Osteocyte (in vitro differentiated cells): ENCODE data around the gene GNG13. TPM values are rescaled to one million over a fixed set of nuclear protein-coding genes. Genes with fewer than 3 reads are reported as not detected.

ENCODE experiments used
- DNase-seq: peaks from one replicate; pipeline ENCODE4 v3.0.0; 2021; ENCODE audit warnings: mixed read lengths; ENCODE audit not compliant: unreplicated experiment; ENCODE audit errors: extremely low spot score
- H3K27ac Mint-ChIP-seq: one replicate; pipeline ENCODE4 v1.8.0; 2021; ENCODE audit warnings: mild to moderate bottlenecking, mixed read lengths; ENCODE audit not compliant: unreplicated experiment
- H3K27me3 Mint-ChIP-seq: one replicate; pipeline ENCODE4 v1.8.0; 2021; ENCODE audit warnings: mixed read lengths; ENCODE audit not compliant: unreplicated experiment
- H3K36me3 Mint-ChIP-seq: one replicate; pipeline ENCODE4 v1.8.0; 2021; ENCODE audit warnings: mixed read lengths; ENCODE audit not compliant: unreplicated experiment
- H3K4me1 Mint-ChIP-seq: one replicate; pipeline ENCODE4 v1.8.0; 2021; ENCODE audit warnings: mixed read lengths; ENCODE audit not compliant: unreplicated experiment
- H3K4me3 Mint-ChIP-seq: one replicate; pipeline ENCODE4 v1.8.0; 2021; ENCODE audit warnings: mild to moderate bottlenecking, moderate library complexity, mixed read lengths; ENCODE audit not compliant: unreplicated experiment
- H3K9me3 Mint-ChIP-seq: one replicate; pipeline ENCODE4 v1.8.0; 2021; ENCODE audit warnings: mixed read lengths; ENCODE audit not compliant: unreplicated experiment
- microRNA-seq: library from miRNA; unstranded; fragments of <30 nt; microRNA quantifications from one replicate; pipeline ENCODE4 v1.1.0, GENCODE V29; 2020; ENCODE audit not compliant: unreplicated experiment
- total RNA-seq: library from RNA; stranded (reverse); gene quantifications from 2 replicates; pipeline ENCODE4 v1.2.1, GENCODE V29; 2021
- TF ChIP-seq, protein P1 (sequence below): fragments of 200-600 bp; sonication (generic); IDR thresholded peaks from 2 replicates; pipeline ENCODE4 v1.5.0; 2021; ENCODE audit warnings: antibody characterized with exemption, mild to moderate bottlenecking, moderate library complexity

GNG13 gene
- total RNA-seq, 1 donor from 2014 or later, result not detected

DNA sequence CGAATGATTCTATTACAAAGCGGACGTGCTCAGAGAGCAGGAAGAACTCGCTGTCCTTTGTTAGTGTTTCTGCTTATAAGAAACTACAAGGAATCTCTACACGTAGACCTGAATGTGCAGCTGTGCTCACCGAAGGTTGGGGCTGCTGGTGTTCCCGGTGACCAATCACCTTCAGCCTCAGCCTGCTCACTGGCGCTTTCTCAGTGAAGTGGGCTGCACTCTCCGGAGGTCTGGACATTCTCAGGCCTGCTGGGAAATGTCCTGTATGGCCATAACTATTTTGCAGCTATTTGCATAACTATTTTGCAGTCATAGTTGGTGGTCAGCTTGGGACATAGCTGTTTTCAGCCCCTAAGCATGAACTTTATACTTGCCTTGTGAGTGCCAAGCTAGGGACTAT lies 50.0 kb downstream of the GNG13 start:
- no peak overlapping the region for H3K4me3 Mint-ChIP-seq
- no peak for DNase-seq
- H3K27ac Mint-ChIP-seq, result no peak overlapping the region
- peaks cover 8% of the 10 kb centered on the region for H3K27me3 Mint-ChIP-seq
- TF ChIP-seq, protein P1, sequence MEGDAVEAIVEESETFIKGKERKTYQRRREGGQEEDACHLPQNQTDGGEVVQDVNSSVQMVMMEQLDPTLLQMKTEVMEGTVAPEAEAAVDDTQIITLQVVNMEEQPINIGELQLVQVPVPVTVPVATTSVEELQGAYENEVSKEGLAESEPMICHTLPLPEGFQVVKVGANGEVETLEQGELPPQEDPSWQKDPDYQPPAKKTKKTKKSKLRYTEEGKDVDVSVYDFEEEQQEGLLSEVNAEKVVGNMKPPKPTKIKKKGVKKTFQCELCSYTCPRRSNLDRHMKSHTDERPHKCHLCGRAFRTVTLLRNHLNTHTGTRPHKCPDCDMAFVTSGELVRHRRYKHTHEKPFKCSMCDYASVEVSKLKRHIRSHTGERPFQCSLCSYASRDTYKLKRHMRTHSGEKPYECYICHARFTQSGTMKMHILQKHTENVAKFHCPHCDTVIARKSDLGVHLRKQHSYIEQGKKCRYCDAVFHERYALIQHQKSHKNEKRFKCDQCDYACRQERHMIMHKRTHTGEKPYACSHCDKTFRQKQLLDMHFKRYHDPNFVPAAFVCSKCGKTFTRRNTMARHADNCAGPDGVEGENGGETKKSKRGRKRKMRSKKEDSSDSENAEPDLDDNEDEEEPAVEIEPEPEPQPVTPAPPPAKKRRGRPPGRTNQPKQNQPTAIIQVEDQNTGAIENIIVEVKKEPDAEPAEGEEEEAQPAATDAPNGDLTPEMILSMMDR, result no peak
- no peaks in the 10 kb centered on the region for H3K36me3 Mint-ChIP-seq
- peaks cover 2% of the 10 kb centered on the region for H3K4me1 Mint-ChIP-seq
- H3K9me3 Mint-ChIP-seq, result no peaks in the 10 kb centered on the region

DNA sequence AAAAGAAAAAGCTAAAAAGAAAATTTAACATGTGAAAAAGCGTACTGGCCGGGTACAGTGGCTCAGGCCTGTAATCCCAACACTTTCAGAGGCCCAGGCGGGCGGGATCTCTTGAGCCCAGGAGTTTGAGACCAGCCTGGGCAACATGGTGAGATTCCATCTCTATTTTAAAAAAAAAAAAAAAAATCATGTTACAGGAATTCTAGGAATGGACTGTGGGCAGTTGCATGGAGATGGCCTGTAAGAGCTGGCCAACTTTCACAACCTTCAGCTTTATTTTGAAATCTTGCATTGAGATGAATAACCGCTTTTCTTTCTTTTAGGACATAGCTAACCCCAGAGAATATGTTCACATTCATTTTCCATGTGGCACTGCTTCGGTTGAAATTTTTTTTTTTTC lies 51.5 kb downstream of the GNG13 start:
- H3K27me3 Mint-ChIP-seq, result peaks cover 8% of the 10 kb centered on the region
- no peak overlapping the region for H3K4me3 Mint-ChIP-seq
- no peak for DNase-seq
- H3K27ac Mint-ChIP-seq, result no peak overlapping the region
- H3K9me3 Mint-ChIP-seq, result no peaks in the 10 kb centered on the region
- H3K36me3 Mint-ChIP-seq, result no peaks in the 10 kb centered on the region
- peaks cover 2% of the 10 kb centered on the region for H3K4me1 Mint-ChIP-seq
- TF ChIP-seq, protein P1, result no peak

Small RNAs within 50 kb of the gene (microRNA-seq; reads per million reads assigned to microRNA genes)
- gene MIR662, result not detected

Other genes with a start within 250 kb of the GNG13 start
- gene PRR35, start 240.3 kb downstream of the GNG13 start, total RNA-seq, result not detected in 2 replicates
- 0.57 and 1.7 TPM in 2 replicates for gene NHLRC4, start 233.7 kb downstream of the GNG13 start, total RNA-seq
- gene PIGQ, start 230.8 kb downstream of the GNG13 start, total RNA-seq, result 62.0 and 63.6 TPM in 2 replicates
- 17.1 and 20.0 TPM in 2 replicates for gene RAB40C, start 210.7 kb downstream of the GNG13 start, total RNA-seq
- 0.47 and 0.56 TPM in 2 replicates for gene WFIKKN1, start 169.7 kb downstream of the GNG13 start, total RNA-seq
- 58.2 and 69.8 TPM in 2 replicates for gene METTL26, start 164.4 kb downstream of the GNG13 start, total RNA-seq
- 11.3 and 14.8 TPM in 2 replicates for gene MCRIP2, start 158.9 kb downstream of the GNG13 start, total RNA-seq
- gene WDR90, start 151.4 kb downstream of the GNG13 start, total RNA-seq, result 28.2 and 38.9 TPM in 2 replicates
- gene RHOT2, start 132.6 kb downstream of the GNG13 start, total RNA-seq, result 125 and 126 TPM in 2 replicates
- 3.6 and 5.4 TPM in 2 replicates for gene RHBDL1, start 125.1 kb downstream of the GNG13 start, total RNA-seq
- 109 and 116 TPM in 2 replicates for gene STUB1, start 120.3 kb downstream of the GNG13 start, total RNA-seq
- 57.6 and 62.1 TPM in 2 replicates for gene JMJD8, start 116.4 kb downstream of the GNG13 start, total RNA-seq
- 19.4 and 19.9 TPM in 2 replicates for gene WDR24, start 110.3 kb downstream of the GNG13 start, total RNA-seq
- 0.32 and 0.44 TPM in 2 replicates for gene FBXL16, start 94.9 kb downstream of the GNG13 start, total RNA-seq
- 48.2 and 49.7 TPM in 2 replicates for gene METRN, start 85.6 kb downstream of the GNG13 start, total RNA-seq
- gene ANTKMT, start 79.6 kb downstream of the GNG13 start, total RNA-seq, result 41.5 and 41.7 TPM in 2 replicates
- 2.6 and 3.1 TPM in 2 replicates for gene CCDC78, start 74.3 kb downstream of the GNG13 start, total RNA-seq
- 11.3 and 17.3 TPM in 2 replicates for gene HAGHL, start 73.6 kb downstream of the GNG13 start, total RNA-seq
- gene CIAO3, start 59.7 kb downstream of the GNG13 start, total RNA-seq, result 31.4 and 31.5 TPM in 2 replicates
- 0.19 and 0.21 TPM in 2 replicates for gene MSLN, start 40.0 kb downstream of the GNG13 start, total RNA-seq
- gene RPUSD1, start 12.4 kb downstream of the GNG13 start, total RNA-seq, result 20.8 and 24.3 TPM in 2 replicates
- 19.3 and 25.4 TPM in 2 replicates for gene CHTF18, start 12.1 kb downstream of the GNG13 start, total RNA-seq
- 24.6 and 27.4 TPM in 2 replicates for gene LMF1, start 170.2 kb upstream of the GNG13 start, total RNA-seq
- gene SOX8, start 181.0 kb upstream of the GNG13 start, total RNA-seq, result 0.27 and 0.31 TPM in 2 replicates